HEK293 (cell line): ENCODE results near the gene ATF6B.

Experiments used
- CTCF ChIA-PET: fragments of 350-600 bp; formaldehyde crosslinking; extraction: SDS; loops from one replicate; lab custom pipeline; 2021; ENCODE audit warnings: antibody characterized with exemption; lab: Yijun Ruan, JAX
- POLR2A ChIA-PET: fragments of 300-600 bp; formaldehyde crosslinking; extraction: SDS; loops from one replicate; lab custom pipeline; 2020; ENCODE audit warnings: antibody characterized with exemption, inconsistent platforms; lab: Yijun Ruan, JAX
- H3K27ac ChIP-seq: fragments of 200-500 bp; sonication (Bioruptor generic); 2 replicates; pipeline ENCODE4 v1.5.1; 2014; ENCODE audit warnings: low read depth, low read length, control low read depth, inconsistent platforms; ENCODE audit errors: extremely low read depth
- H3K36me3 ChIP-seq, 2 experiments: fragments of 200-500 bp in 1 of 2; sonication (Bioruptor generic) in 1 of 2; 1 replicate in 1 of 2; 2 replicates in 1 of 2; pipeline ENCODE4 v1.5.1; 2014 to 2017; ENCODE audit warnings: inconsistent platforms in 2 of 2, low read length in 2 of 2; ENCODE audit not compliant: control insufficient read depth in 2 of 2, insufficient read depth in 1 of 2
- H3K4me1 ChIP-seq: fragments of 200-500 bp; sonication (Bioruptor generic); 2 replicates; pipeline ENCODE4 v1.5.1; 2014; ENCODE audit warnings: mild to moderate bottlenecking, low read length, inconsistent platforms; ENCODE audit not compliant: control insufficient read depth, insufficient read depth
- H3K4me3 ChIP-seq: 2 replicates; pipeline ENCODE4 v1.5.1; 2011; ENCODE audit warnings: low read depth, mild to moderate bottlenecking, control low read depth, low read length, moderate library complexity
- H3K9me3 ChIP-seq: fragments of 200-500 bp; sonication (Bioruptor generic); 2 replicates; pipeline ENCODE4 v1.5.1; 2014; ENCODE audit warnings: low read depth, low read length, inconsistent platforms; ENCODE audit not compliant: control insufficient read depth, insufficient read depth
- HOXA7 ChIP-seq: sonication (generic); formaldehyde crosslinking; IDR thresholded peaks from 2 replicates; pipeline ENCODE4 v1.8.1; 2022; ENCODE audit warnings: missing genetic modification reagents, borderline replicate concordance
- MEIS1 ChIP-seq: sonication (generic); formaldehyde crosslinking; IDR thresholded peaks from 2 replicates; pipeline ENCODE4 v1.8.1; 2022; ENCODE audit warnings: missing genetic modification reagents, mild to moderate bottlenecking, borderline replicate concordance
- MYNN ChIP-seq: fragments of 450-650 bp; formaldehyde crosslinking; IDR thresholded peaks from 2 replicates; pipeline ENCODE4 v1.5.1; 2016; ENCODE audit warnings: missing biosample characterization, missing genetic modification characterization, borderline replicate concordance
- MZF1 ChIP-seq: fragments of 450-650 bp; formaldehyde crosslinking; IDR thresholded peaks from 2 replicates; pipeline ENCODE4 v1.5.1; 2017; ENCODE audit warnings: missing biosample characterization, missing genetic modification characterization, borderline replicate concordance
- OVOL3 ChIP-seq: fragments of 450-650 bp; formaldehyde crosslinking; IDR thresholded peaks from 2 replicates; pipeline ENCODE4 v1.5.1; 2016; ENCODE audit warnings: missing biosample characterization, missing genetic modification characterization
- SP2 ChIP-seq: fragments of 450-650 bp; formaldehyde crosslinking; IDR thresholded peaks from 2 replicates; pipeline ENCODE4 v1.5.1; 2016; ENCODE audit warnings: missing biosample characterization, missing genetic modification characterization
- SP3 ChIP-seq: fragments of 450-650 bp; formaldehyde crosslinking; IDR thresholded peaks from 2 replicates; pipeline ENCODE4 v1.5.1; 2016; ENCODE audit warnings: missing biosample characterization, missing genetic modification characterization
- ZBTB21 ChIP-seq: fragments of 450-650 bp; formaldehyde crosslinking; IDR thresholded peaks from 2 replicates; pipeline ENCODE4 v1.5.1; 2017; ENCODE audit warnings: missing biosample characterization, missing genetic modification characterization
- ZBTB7A ChIP-seq: fragments of 450-650 bp; formaldehyde crosslinking; IDR thresholded peaks from 2 replicates; pipeline ENCODE4 v1.5.1; 2016; ENCODE audit warnings: low read depth, missing biosample characterization, missing genetic modification characterization
- ZFP3 ChIP-seq: fragments of 450-650 bp; formaldehyde crosslinking; IDR thresholded peaks from 2 replicates; pipeline ENCODE4 v1.5.1; 2016; ENCODE audit warnings: low read depth, missing biosample characterization, missing genetic modification characterization
- ZFP41 ChIP-seq: fragments of 450-650 bp; formaldehyde crosslinking; IDR thresholded peaks from 2 replicates; pipeline ENCODE4 v1.5.1; 2016; ENCODE audit warnings: missing biosample characterization, missing genetic modification characterization, borderline replicate concordance
- ZIC2 ChIP-seq: fragments of 450-650 bp; formaldehyde crosslinking; IDR thresholded peaks from 2 replicates; pipeline ENCODE4 v1.5.1; 2016; ENCODE audit warnings: missing biosample characterization, missing genetic modification characterization
- ZNF121 ChIP-seq: fragments of 450-650 bp; formaldehyde crosslinking; IDR thresholded peaks from 2 replicates; pipeline ENCODE4 v1.5.1; 2016; ENCODE audit warnings: missing biosample characterization, missing genetic modification characterization
- ZNF132 ChIP-seq: fragments of 450-650 bp; formaldehyde crosslinking; IDR thresholded peaks from 2 replicates; pipeline ENCODE4 v1.5.1; 2017; ENCODE audit warnings: missing biosample characterization, missing genetic modification characterization, borderline replicate concordance
- ZNF133 ChIP-seq: fragments of 450-650 bp; formaldehyde crosslinking; IDR thresholded peaks from 2 replicates; pipeline ENCODE4 v1.5.1; 2016; ENCODE audit warnings: missing biosample characterization, missing genetic modification characterization
- ZNF175 ChIP-seq: fragments of 450-650 bp; formaldehyde crosslinking; IDR thresholded peaks from 2 replicates; pipeline ENCODE4 v1.5.1; 2016; ENCODE audit warnings: missing biosample characterization, missing genetic modification characterization
- ZNF366 ChIP-seq: fragments of 450-650 bp; formaldehyde crosslinking; conservative IDR thresholded peaks from 2 replicates; pipeline ENCODE4 v1.5.1; 2016; ENCODE audit warnings: missing biosample characterization, missing genetic modification characterization
- ZNF37A ChIP-seq: fragments of 450-650 bp; IDR thresholded peaks from 2 replicates; pipeline ENCODE4 v1.5.1; 2018; ENCODE audit warnings: missing biosample characterization, missing genetic modification characterization
- ZNF398 ChIP-seq: fragments of 450-650 bp; formaldehyde crosslinking; IDR thresholded peaks from 2 replicates; pipeline ENCODE4 v1.5.1; 2017; ENCODE audit warnings: missing biosample characterization, missing genetic modification characterization
- ZNF48 ChIP-seq: fragments of 450-650 bp; formaldehyde crosslinking; IDR thresholded peaks from 2 replicates; pipeline ENCODE4 v1.5.1; 2016; ENCODE audit warnings: missing biosample characterization, missing genetic modification characterization
- ZNF555 ChIP-seq: fragments of 450-650 bp; formaldehyde crosslinking; conservative IDR thresholded peaks from 2 replicates; pipeline ENCODE4 v1.5.1; 2017; ENCODE audit warnings: missing biosample characterization, mild to moderate bottlenecking, missing genetic modification characterization, inconsistent platforms
- ZNF558 ChIP-seq: fragments of 450-650 bp; formaldehyde crosslinking; IDR thresholded peaks from 2 replicates; pipeline ENCODE4 v1.5.1; 2016; ENCODE audit warnings: missing biosample characterization, missing genetic modification characterization
- ZNF624 ChIP-seq: fragments of 450-650 bp; formaldehyde crosslinking; IDR thresholded peaks from 2 replicates; pipeline ENCODE4 v1.5.1; 2017; ENCODE audit warnings: missing biosample characterization, missing genetic modification characterization
- ZNF843 ChIP-seq: fragments of 450-650 bp; formaldehyde crosslinking; IDR thresholded peaks from 2 replicates; pipeline ENCODE4 v1.5.1; 2016; ENCODE audit warnings: missing biosample characterization, missing genetic modification characterization
- ZSCAN16 ChIP-seq: fragments of 450-650 bp; formaldehyde crosslinking; IDR thresholded peaks from 2 replicates; pipeline ENCODE4 v1.5.1; 2016; ENCODE audit warnings: missing biosample characterization, missing genetic modification characterization
- TF ChIP-seq, protein P1 (sequence below): fragments of 450-650 bp; formaldehyde crosslinking; IDR thresholded peaks from 2 replicates; pipeline ENCODE4 v1.5.1; 2016; ENCODE audit warnings: missing biosample characterization, missing genetic modification characterization, low read depth
- TF ChIP-seq, protein P2 (sequence below): fragments of 450-650 bp; formaldehyde crosslinking; IDR thresholded peaks from 2 replicates; pipeline ENCODE4 v1.5.1; 2016; ENCODE audit warnings: missing biosample characterization, missing genetic modification characterization
- TF ChIP-seq, protein P3 (sequence below): fragments of 450-650 bp; IDR thresholded peaks from 2 replicates; pipeline ENCODE4 v1.5.1; 2018; ENCODE audit warnings: missing biosample characterization, missing genetic modification characterization

ATF6B gene

DNA sequence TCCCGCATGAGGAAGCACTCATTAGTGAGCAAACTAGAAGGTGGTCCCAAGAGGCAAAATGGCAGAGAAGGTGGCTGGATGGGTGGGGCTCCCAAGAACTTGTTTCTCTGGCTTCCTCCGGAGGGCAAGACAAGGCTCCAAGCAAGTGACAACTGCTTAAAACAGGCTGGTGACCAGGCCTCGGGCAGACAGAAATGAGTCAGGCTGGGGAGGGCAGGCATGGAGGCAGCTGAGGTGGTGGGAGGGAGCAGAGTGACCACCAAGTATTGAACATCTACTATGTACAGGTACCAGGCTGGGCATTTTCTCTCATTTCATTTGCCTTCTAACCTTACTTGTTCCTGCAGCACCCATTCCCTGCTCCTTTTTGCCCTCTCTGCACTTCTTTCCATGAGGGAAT lies 52.3 kb downstream of the ATF6B start:
- TF ChIP-seq ZSCAN16 (tag by site-specific recombination) = no peak
- TF ChIP-seq, protein P1, sequence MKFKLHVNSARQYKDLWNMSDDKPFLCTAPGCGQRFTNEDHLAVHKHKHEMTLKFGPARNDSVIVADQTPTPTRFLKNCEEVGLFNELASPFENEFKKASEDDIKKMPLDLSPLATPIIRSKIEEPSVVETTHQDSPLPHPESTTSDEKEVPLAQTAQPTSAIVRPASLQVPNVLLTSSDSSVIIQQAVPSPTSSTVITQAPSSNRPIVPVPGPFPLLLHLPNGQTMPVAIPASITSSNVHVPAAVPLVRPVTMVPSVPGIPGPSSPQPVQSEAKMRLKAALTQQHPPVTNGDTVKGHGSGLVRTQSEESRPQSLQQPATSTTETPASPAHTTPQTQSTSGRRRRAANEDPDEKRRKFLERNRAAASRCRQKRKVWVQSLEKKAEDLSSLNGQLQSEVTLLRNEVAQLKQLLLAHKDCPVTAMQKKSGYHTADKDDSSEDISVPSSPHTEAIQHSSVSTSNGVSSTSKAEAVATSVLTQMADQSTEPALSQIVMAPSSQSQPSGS (tag by site-specific recombination) = no peak
- TF ChIP-seq HOXA7 (CRISPR knock-in tag) = no peak
- no peak for TF ChIP-seq ZNF366 (tag by site-specific recombination)
- TF ChIP-seq SP3 (tag by site-specific recombination) = no peak
- no peak for TF ChIP-seq ZBTB21 (tag by site-specific recombination)
- no peak for TF ChIP-seq ZNF555 (tag by site-specific recombination)
- no peak for TF ChIP-seq ZFP3 (tag by site-specific recombination)
- TF ChIP-seq SP2 (tag by site-specific recombination) = no peak
- TF ChIP-seq, protein P2, sequence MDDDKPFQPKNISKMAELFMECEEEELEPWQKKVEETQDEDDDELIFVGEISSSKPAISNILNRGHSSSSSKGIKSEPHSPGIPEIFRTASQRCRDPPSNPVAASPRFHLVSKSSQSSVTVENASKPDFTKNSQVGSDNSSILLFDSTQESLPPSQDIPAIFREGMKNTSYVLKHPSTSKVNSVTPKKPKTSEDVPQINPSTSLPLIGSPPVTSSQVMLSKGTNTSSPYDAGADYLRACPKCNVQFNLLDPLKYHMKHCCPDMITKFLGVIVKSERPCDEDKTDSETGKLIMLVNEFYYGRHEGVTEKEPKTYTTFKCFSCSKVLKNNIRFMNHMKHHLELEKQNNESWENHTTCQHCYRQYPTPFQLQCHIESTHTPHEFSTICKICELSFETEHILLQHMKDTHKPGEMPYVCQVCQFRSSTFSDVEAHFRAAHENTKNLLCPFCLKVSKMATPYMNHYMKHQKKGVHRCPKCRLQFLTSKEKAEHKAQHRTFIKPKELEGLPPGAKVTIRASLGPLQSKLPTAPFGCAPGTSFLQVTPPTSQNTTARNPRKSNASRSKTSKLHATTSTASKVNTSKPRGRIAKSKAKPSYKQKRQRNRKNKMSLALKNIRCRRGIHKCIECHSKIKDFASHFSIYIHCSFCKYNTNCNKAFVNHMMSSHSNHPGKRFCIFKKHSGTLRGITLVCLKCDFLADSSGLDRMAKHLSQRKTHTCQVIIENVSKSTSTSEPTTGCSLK (tag by site-specific recombination) = no peak
- no peak for TF ChIP-seq ZIC2
- Histone ChIP-seq H3K27ac (no peak overlapping the region), H3K9me3 (no peaks in the 10 kb centered on the region), H3K4me3 (no peak overlapping the region), H3K36me3 (no peaks in the 10 kb centered on the region), H3K4me1 (no peaks in the 10 kb centered on the region)
- ChIA-PET POLR2A (interaction anchor here (0.9 to 1.5 kb wide), 5 partner anchors 17 to 100 kb away, joined by 3 to 4 read pairs (median 4); partner anchors contain the start of genes AGPAT1 and FKBPL), CTCF (interaction anchor here (0.6 to 2.4 kb wide), 8 partner anchors 9 to 136 kb away, joined by 3 to 16 read pairs (median 6); no protein-coding TSS in a partner anchor)

- ChIA-PET CTCF (interaction anchor here (0.6 to 2.4 kb wide), 5 partner anchors 9 to 1237 kb away, joined by 3 to 16 read pairs (median 5); no protein-coding TSS in a partner anchor), POLR2A (interaction anchor here (0.9 to 1.0 kb wide), 2 partner anchors 18 to 25 kb away, joined by 3 to 4 read pairs; no protein-coding TSS in a partner anchor)
- Histone ChIP-seq H3K36me3 (no peaks in the 10 kb centered on the region), H3K4me3 (no peak overlapping the region), H3K4me1 (no peaks in the 10 kb centered on the region), H3K9me3 (no peaks in the 10 kb centered on the region), H3K27ac (no peak overlapping the region)
- no peak for TF ChIP-seq OVOL3 (tag by site-specific recombination)
- no peak for TF ChIP-seq ZNF558 (tag by site-specific recombination)
- TF ChIP-seq ZNF175 = no peak
- TF ChIP-seq MEIS1 (CRISPR knock-in tag) = no peak
- TF ChIP-seq, protein P3, sequence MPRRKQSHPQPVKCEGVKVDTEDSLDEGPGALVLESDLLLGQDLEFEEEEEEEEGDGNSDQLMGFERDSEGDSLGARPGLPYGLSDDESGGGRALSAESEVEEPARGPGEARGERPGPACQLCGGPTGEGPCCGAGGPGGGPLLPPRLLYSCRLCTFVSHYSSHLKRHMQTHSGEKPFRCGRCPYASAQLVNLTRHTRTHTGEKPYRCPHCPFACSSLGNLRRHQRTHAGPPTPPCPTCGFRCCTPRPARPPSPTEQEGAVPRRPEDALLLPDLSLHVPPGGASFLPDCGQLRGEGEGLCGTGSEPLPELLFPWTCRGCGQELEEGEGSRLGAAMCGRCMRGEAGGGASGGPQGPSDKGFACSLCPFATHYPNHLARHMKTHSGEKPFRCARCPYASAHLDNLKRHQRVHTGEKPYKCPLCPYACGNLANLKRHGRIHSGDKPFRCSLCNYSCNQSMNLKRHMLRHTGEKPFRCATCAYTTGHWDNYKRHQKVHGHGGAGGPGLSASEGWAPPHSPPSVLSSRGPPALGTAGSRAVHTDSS (tag by site-specific recombination) = no peak
- TF ChIP-seq MZF1 (tag by site-specific recombination) = no peak
- no peak for TF ChIP-seq MYNN (tag by site-specific recombination)
- TF ChIP-seq ZNF624 (tag by site-specific recombination) = no peak
- no peak for TF ChIP-seq ZNF121 (tag by site-specific recombination)
- no peak for TF ChIP-seq ZNF37A (tag by site-specific recombination)
- no peak for TF ChIP-seq ZNF48
- TF ChIP-seq ZNF132 (tag by site-specific recombination) = no peak
- no peak for TF ChIP-seq ZNF398 (tag by site-specific recombination)
- no peak for TF ChIP-seq ZFP41 (tag by site-specific recombination)
- TF ChIP-seq ZNF843 (tag by site-specific recombination) = no peak
- no peak for TF ChIP-seq ZBTB7A (tag by site-specific recombination)
- no peak for TF ChIP-seq ZNF133
These were observed 53.0 kb downstream of the ATF6B start for GRCh38 chr6:32074996-32075532.
